ENCODE data around the gene ARID4A.
A peak's percentile ranks its signal among the peaks of the same experiment; 100 is the strongest.

The ARID4A gene

DNA sequence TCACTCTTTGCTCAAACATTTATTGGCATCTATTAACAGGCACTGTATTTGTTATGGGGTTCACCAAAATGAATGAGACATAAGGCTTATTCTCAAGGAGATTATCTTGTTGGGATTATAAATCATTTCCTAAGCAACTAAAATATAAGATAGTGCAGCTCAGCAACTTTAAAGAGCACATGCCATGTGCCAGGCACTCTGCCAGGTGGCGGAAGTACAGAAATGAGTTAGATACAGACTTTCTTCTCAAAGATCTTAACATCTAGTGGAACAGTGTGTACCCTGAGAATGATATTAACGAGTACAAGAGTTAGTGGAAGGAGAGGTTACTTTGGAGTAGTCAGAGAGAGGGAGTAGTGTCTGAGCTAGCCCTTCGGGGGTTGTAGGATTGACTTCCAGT is 68.9 kb downstream of the ARID4A start:
- no peaks in the 10 kb centered on the region for H3K9me3 ChIP-seq
- H3K27me3 ChIP-seq, result no peaks in the 10 kb centered on the region
- H3K27ac ChIP-seq, result no peak overlapping the region
- H3K36me3 ChIP-seq, result peaks cover 87% of the 10 kb centered on the region
- no peak overlapping the region for H3K4me3 ChIP-seq (ENCODE audit: low read depth in 1 of 2, low read length in 1 of 2)
- no peaks in the 10 kb centered on the region for H3K4me1 ChIP-seq (ENCODE audit: control insufficient read depth in 1 of 2, insufficient read depth in 1 of 2, low read depth in 1 of 2, low read length in 1 of 2)
- TF ChIP-seq, protein P1, sequence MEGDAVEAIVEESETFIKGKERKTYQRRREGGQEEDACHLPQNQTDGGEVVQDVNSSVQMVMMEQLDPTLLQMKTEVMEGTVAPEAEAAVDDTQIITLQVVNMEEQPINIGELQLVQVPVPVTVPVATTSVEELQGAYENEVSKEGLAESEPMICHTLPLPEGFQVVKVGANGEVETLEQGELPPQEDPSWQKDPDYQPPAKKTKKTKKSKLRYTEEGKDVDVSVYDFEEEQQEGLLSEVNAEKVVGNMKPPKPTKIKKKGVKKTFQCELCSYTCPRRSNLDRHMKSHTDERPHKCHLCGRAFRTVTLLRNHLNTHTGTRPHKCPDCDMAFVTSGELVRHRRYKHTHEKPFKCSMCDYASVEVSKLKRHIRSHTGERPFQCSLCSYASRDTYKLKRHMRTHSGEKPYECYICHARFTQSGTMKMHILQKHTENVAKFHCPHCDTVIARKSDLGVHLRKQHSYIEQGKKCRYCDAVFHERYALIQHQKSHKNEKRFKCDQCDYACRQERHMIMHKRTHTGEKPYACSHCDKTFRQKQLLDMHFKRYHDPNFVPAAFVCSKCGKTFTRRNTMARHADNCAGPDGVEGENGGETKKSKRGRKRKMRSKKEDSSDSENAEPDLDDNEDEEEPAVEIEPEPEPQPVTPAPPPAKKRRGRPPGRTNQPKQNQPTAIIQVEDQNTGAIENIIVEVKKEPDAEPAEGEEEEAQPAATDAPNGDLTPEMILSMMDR (IDR thresholded peaks at IDR 0.05), result no peak

DNA sequence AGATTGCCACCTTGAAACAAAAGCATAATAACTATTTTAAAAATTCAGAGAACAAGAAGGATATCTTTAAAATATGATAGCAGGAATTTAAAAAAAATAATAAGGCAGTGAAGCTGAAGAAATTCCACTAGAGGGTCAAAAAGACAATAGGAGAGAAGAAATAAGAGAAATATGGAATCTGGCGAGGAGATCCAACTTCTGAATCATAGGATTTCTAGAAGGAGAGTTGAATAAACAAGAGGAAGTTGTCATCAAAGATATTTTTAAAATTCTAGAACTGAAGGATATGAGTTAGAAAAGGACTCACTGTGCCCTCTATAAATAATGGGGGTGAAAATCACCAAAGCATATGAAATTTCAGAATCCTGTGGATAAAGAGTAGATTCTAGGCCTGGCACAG is 70.6 kb downstream of the ARID4A start:
- H3K4me3 ChIP-seq (ENCODE audit: low read depth in 1 of 2, low read length in 1 of 2), result no peak overlapping the region
- no peaks in the 10 kb centered on the region for H3K9me3 ChIP-seq
- H3K4me1 ChIP-seq (ENCODE audit: control insufficient read depth in 1 of 2, insufficient read depth in 1 of 2, low read depth in 1 of 2, low read length in 1 of 2), result no peaks in the 10 kb centered on the region
- no peak overlapping the region for H3K27ac ChIP-seq
- peaks cover 97% of the 10 kb centered on the region for H3K36me3 ChIP-seq
- H3K27me3 ChIP-seq, result no peaks in the 10 kb centered on the region
- TF ChIP-seq, protein P1 (IDR thresholded peaks at IDR 0.05), result no peak

DNA sequence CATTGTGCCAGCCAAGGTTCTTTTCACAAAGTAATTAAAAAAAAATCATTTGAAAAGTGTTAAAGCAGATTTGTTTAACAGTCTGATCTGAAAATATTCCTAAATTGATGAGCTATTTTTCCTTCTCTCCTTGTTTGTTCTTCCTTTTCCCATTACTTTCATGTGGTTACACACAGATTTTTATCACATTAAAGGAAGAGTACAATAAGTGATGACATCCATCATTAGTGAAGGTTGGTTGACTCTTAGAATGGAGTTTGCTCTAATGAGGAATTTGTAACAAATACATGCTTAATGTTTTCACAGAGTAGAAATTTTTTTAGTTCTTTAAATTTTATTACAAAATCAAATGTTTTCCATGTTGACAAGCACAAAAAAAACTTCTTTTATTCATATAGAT is 78.4 kb downstream of the ARID4A start:
- H3K27me3 ChIP-seq, result no peaks in the 10 kb centered on the region
- no peaks in the 10 kb centered on the region for H3K4me1 ChIP-seq (ENCODE audit: control insufficient read depth in 1 of 2, insufficient read depth in 1 of 2, low read depth in 1 of 2, low read length in 1 of 2)
- H3K9me3 ChIP-seq, result no peaks in the 10 kb centered on the region
- no peak overlapping the region for H3K27ac ChIP-seq
- H3K4me3 ChIP-seq (ENCODE audit: low read depth in 1 of 2, low read length in 1 of 2), result no peak overlapping the region
- H3K36me3 ChIP-seq, result peaks cover 78% of the 10 kb centered on the region
- TF ChIP-seq, protein P1 (IDR thresholded peaks at IDR 0.05), result no peak

DNA sequence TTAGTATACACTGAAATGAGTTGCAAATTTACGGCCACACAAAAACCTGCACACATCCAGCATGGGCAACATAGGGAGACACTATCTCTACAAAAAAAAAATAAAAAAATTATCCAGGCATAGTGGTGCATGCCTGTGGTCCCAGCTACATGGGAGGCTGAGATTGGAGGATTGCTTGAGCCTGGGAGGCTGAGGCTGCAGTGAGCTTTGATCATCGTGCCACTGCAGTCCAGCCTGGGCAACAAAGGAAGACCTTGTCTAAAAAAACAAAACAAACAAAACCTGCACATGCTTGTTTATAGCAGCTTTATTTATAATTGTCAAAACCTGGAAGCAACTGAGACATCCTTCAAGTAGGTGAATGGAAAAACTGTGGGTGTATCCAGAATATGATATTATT is 92.5 kb downstream of the ARID4A start:
- no peaks in the 10 kb centered on the region for H3K9me3 ChIP-seq
- H3K36me3 ChIP-seq, result peaks cover 3% of the 10 kb centered on the region
- H3K4me3 ChIP-seq (ENCODE audit: low read depth in 1 of 2, low read length in 1 of 2), result no peak overlapping the region
- H3K4me1 ChIP-seq (ENCODE audit: control insufficient read depth in 1 of 2, insufficient read depth in 1 of 2, low read depth in 1 of 2, low read length in 1 of 2), result peaks cover 4 to 7% of the 10 kb centered on the region in 2 experiments
- H3K27ac ChIP-seq, result no peak overlapping the region
- no peaks in the 10 kb centered on the region for H3K27me3 ChIP-seq
- TF ChIP-seq, protein P1 (IDR thresholded peaks at IDR 0.05), result no peak

DNA sequence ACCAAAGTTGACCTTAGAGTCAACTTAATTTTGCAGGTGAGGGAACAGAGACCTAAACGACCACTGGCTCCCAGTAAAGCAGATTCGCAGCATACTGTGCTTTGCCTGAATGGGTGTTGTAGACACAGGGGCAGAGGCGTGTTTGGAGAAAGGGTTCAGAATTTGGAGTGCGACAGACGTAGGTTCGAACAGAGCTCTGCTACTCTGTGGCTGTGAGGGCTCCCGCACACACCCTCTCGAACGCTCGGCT is 97.1 kb downstream of the ARID4A start:
- Histone ChIP-seq H3K27ac (peak overlapping the region; percentile 29), H3K4me1 (ENCODE audit: control insufficient read depth in 1 of 2, insufficient read depth in 1 of 2, low read depth in 1 of 2, low read length in 1 of 2) (peaks cover 10 to 13% of the 10 kb centered on the region in 2 experiments), H3K9me3 (no peaks in the 10 kb centered on the region), H3K36me3 (no peaks in the 10 kb centered on the region), H3K4me3 (ENCODE audit: low read depth in 1 of 2, low read length in 1 of 2) (peak overlapping the region; percentile 56 to 57), H3K27me3 (peaks cover 3% of the 10 kb centered on the region)
- TF ChIP-seq, protein P1 (IDR thresholded peaks at IDR 0.05), result no peak
